ENCODE results near the gene PFKM.

The PFKM gene

GRCh38 chr12:48157018-48157888, 38.1 kb downstream of the PFKM start, which contains the start of gene ASB8:
ASB8 (minus strand) TSS chr12:48157515; CDS start chr12:48153496, 4,019 bp downstream.
- DNase-seq (ENCODE audit: low spot score) = peak; percentile 98

DNA sequence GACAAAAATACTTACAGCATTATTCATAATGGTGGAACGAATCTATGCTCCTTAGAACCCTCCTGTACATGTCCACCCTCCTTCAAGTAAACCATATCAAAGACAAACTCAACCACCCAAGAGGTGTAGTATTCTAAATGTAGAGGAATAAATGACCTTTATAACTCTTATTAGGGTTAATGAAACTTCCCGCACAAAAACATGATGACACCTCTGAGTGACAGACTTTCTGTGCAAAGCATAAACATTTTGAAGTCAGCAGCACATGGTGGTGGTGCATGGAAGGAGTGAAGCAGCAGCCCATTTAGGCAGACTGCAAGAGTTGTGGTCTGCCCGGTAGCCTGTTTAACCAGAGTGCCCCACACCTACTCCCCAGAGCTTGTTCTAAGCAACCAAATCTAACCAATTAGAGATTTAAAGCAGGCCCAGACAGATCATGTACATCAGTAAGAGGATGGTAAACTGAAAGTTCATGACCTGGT, 38.8 kb downstream of the PFKM start:
- no peak for DNase-seq (ENCODE audit: low spot score)

GRCh38 chr12:48160046-48160445, 40.9 kb downstream of the PFKM start:
- no peak for DNase-seq (ENCODE audit: low spot score)

- peak; percentile 74 for DNase-seq (ENCODE audit: low spot score)
These were observed 41.6 kb downstream of the PFKM start for GRCh38 chr12:48160807-48161206.

DNA sequence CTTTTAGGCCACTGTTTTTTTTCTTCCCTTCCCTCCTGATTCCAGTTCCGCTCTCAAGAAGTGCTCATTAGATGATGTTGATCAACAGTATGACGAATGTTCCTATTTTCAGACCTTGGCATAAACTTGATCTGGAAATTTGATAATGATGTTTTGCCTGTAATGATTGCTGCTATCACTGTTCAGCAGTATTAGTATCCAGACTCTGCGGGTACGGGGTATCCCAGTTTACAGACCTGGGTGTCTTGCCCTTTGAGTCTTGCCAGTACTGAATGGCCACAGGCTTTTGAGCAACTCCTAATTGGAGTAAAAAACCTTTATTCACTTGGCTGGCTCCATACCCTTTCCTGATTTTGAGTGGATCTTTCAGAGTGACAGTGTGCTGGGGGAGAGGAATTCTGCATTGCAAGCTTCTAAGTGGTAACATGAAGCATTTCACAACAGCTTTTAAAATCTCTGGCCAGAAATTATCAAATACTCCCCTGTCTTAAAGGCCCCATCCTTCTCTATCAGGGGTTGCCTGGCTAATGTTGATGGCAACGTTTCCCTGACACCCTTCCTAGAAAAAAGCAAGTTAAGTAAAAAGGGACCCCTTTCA, 44.1 kb downstream of the PFKM start:
- no peak for DNase-seq (ENCODE audit: low spot score)

- DNase-seq (ENCODE audit: low spot score) = no peak
These were observed 45.3 kb downstream of the PFKM start for GRCh38 chr12:48164451-48164850.

DNA sequence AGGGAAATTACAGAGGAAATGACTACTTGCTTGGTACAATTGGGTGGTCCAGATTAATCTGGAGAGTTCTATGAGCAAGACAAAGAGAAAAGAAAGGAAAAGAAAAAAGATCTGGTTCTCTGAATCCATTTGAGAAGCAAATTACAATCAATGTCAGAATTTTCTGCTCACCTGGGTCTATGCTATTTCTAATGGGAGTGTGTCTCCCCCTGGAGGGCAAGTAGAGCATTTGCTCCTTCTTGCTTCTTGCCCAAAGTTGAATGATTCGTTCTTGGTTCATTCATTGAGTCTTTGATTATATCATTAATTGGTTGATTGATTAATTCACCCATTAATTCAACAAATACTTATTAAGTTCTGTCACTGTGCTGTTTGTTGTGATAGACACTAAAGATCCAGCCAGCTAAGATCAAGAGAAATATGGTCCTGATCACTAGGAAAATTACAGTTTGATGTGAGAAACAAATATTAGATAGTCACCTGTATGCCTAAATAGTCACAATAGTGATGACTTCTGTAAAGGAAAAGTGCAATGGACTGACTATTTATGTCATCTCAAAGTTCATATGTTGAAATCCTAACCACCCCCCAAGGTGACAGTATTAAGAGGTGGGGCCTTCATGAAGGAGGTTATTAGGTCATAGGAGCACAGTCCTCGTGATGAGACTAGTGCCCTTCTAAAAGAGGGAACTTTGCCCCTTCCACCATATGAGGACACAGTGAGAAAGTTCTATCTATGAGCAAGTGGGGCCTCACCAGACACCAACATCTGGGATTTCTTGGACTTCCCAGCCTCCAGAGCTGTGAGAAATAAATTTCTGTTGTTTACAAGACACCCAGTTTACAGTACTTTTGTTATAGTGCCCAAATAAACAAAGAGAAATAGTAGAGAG, 46.2 kb downstream of the PFKM start:
- DNase-seq (ENCODE audit: low spot score) = peak; percentile 82

- DNase-seq (ENCODE audit: low spot score) = no peak
These were observed 49.8 kb downstream of the PFKM start for GRCh38 chr12:48169011-48169410.

DNA sequence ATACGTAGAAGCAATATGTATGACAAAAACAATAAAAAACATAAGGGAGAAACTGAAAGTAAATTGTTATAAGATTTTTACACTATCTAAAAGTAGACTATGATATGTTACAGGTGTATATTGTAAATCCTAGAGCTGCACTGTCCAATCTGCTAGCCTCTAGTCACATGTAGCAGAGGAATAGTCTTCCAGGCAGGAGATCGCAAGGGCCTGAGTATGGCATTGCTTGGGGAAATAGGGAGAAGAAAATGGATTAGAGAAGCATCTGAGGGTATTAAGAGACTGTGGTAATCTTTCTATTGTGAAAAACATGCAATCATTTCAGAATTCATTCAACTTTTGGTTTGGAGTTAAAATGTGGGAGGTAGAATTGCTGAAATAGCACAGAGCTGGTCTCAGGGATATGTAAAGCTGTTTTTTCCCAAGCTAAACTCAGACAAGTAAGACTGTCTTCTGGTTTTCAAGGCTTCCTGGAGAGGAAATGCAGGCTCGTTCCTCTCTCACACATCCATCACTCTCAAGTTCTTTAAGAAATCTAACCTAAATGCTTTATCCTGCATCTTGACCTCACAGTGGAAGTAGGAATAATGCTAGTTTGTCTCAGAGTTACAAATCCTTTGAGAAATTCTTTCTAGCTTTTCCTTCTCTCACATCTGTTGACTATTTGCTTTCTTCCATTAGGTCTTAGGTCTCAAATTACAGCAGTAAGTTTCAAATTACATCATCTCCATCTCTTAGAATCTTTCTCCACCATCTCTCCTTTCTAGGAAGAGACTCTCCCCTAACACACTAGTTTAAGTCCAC, 56.7 kb downstream of the PFKM start:
- no peak for DNase-seq (ENCODE audit: low spot score)

GRCh38 chr12:48176417-48176751, 57.2 kb downstream of the PFKM start:
- DNase-seq (ENCODE audit: low spot score) = no peak

DNA sequence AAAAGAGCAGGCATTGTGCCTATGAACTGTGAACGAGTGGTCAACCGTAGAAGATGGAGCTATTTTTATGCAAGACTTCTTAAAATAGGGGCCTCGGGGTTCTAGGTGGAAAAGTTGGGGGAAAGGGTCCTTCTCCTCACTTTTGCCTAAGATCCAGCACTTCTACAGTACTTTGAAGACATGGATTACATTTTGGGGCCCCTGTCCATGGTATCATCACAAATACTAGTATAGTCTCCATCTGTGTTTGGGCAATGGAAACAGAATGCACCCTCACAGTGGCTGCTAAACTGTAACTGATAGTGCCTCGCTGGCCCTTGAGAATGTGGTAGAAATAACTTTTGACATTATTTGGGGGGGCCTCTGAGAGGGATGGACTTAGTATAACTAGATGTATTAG, 58.8 kb downstream of the PFKM start:
- no peak for DNase-seq (ENCODE audit: low spot score)

DNA sequence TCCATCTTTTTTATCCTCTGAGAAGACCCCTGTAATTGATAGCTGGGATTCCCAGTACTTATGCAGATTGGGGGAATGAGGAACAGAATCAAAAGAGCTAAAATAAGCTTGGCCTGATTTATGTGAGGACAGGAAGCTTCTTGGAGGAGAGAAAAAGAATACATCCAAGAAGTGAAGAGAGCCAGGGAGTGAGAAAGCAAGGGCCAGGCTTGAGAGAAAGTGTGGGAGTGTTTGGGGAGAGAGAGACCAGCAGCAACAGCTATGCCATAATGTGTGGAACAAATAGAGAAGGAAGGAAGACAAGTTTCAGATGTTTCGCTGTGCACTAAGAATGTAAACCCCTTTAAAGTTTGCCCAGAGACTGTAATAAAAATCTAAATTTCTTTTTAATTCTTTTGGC, 60.3 kb downstream of the PFKM start:
- no peak for DNase-seq (ENCODE audit: low spot score)

GRCh38 chr12:48180424-48180823, 61.3 kb downstream of the PFKM start:
- DNase-seq (ENCODE audit: low spot score) = no peak

DNA sequence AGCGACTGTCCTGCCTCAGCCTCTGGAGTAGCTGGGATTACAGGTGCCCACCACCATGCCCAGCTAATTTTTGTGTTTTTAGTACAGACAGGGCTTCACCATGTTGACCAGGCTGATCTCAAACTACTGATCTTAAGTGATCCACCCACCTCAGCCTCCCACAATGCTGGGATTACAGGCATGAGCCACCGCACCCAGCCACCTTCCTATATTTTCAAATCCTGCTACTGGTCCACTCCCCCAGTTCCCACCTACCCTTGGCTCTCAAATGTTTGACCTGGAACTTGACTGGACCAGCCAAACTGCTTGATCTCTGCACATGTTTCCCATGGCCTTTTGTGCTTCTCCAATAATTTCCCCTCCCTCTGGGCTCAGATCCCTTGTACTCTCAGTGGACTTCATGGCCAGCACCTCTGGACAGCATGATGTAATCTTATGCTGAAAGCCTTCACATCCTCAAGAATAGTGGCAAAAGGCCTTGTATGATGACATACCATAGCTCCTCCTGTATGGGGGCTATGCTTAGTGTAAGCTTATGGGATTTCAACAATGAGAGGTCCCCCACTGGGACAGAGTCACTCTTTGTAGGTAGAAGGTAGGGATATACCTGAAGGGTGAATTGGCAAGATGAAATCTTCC, 61.8 kb downstream of the PFKM start:
- no peak for DNase-seq (ENCODE audit: low spot score)

GRCh38 chr12:48182631-48183030, 63.5 kb downstream of the PFKM start:
- no peak for DNase-seq (ENCODE audit: low spot score)

GRCh38 chr12:48183091-48183875, 64.1 kb downstream of the PFKM start, which contains the start of gene CCDC184:
CCDC184 (plus strand) TSS chr12:48183644; CDS start chr12:48184123, 479 bp downstream.
- no peak for DNase-seq (ENCODE audit: low spot score)

DNA sequence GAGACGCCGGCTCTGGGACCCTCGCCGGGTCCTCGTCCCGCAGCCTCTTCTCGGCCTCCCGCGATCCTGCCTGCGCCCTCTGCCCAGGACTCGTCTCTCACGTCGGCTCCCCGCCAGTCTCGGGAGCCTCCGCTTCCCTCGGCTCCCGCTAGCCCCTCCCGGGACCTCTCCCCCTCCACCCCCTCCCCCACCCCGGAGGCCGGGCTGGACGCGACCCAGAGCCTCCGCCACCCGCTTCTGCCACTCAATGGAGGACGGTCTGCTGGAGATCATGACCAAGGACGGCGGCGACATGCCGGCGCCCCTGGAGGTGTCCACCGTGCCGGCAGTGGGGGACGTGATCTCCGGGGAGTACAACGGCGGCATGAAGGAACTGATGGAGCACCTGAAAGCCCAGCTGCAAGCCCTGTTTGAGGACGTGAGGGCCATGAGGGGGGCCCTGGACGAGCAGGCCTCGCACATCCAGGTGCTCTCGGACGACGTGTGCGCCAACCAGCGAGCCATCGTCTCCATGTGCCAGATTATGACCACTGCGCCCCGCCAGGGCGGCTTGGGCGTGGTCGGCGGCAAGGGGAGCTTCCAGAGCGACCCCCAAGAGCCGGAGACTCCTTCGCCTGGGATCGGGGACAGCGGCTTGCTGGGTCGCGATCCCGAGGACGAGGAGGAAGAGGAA, 64.8 kb downstream of the PFKM start:
- DNase-seq (ENCODE audit: low spot score) = no peak

DNA sequence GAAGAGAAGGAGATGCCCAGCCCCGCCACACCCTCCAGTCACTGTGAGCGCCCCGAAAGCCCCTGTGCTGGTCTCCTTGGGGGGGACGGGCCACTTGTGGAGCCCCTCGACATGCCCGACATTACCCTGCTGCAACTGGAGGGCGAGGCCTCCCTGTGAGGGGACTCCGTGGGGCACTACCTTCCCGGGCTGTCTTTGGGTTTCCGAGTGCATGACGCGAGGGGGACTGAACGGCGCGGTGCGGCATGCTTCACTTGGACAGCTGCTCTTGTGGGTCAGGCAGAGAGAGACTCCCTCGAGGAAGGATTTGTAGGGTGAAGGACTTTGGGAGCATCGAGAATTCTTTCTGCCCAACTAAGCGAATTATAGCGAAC, 65.4 kb downstream of the PFKM start:
- no peak for DNase-seq (ENCODE audit: low spot score)

DNA sequence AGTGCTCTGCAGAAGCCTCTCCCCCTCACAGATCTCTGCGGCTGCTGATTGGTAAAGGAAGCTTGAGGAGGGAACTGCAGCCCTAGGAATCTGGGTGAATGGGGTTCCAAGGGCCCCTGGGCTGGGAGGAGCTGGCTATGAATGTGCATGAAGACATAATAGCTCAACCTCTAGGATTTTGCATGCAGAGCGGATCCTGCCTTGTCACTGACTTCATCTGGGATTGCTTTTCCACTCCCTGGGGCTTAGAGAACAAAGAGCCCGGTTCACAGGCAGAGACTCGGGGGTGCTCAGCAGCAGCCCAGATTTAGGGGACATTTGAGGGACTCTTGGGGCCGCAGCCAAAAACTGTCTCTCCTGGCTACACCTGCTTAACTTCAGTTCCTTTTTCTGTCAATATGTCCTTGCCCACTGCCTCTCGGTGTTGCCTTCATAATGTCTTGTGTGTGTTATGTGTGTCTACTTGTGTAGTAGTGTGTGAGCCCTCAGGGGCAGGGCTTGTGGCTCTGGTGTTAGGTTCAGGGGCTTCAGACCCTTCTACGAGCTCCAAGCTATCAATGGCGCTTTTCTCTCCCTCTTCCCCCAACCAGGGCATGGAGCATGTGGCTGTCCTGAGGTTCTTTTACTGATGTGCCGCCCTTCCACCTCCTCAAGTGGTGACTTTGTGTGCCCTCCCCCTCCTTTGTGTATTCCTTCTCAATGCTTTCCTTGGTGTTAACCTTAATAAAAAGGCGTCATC, 66.2 kb downstream of the PFKM start:
- no peak for DNase-seq (ENCODE audit: low spot score)
